ENCODE data around the gene KAZALD1. TPM values are rescaled to one million over a fixed set of nuclear protein-coding genes. Genes with fewer than 3 reads are reported as not detected.

KAZALD1 gene
- total RNA-seq, 1 experiment from 2014 or later = 2.3 TPM

DNA sequence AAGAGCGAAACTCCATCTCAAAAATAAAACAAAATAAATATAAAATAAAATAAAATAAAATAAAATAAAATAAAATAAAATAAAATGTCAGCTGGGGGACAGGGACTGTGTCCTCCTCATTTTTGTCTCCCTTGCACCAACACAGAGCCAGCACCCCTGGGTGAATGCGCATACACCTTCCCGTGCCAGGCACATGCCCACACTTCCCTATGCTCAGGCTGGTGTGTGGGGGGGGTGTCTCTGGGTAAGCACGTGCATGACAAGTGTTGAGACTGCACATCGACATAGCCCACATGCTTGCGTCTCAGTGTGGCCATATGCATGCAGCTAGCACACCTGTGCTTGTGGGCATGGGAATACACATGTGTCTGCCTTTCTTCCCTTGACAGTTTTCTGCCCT is 44.6 kb downstream of the KAZALD1 start:
- in situ Hi-C loops (cut with HindIII; ENCODE audit: low pct_unique_long_range_greater_than_20kb, low sequenced_read_pairs) = no loop called here
- no peak for DNase-seq (ENCODE audit: low read depth, low spot score)

DNA sequence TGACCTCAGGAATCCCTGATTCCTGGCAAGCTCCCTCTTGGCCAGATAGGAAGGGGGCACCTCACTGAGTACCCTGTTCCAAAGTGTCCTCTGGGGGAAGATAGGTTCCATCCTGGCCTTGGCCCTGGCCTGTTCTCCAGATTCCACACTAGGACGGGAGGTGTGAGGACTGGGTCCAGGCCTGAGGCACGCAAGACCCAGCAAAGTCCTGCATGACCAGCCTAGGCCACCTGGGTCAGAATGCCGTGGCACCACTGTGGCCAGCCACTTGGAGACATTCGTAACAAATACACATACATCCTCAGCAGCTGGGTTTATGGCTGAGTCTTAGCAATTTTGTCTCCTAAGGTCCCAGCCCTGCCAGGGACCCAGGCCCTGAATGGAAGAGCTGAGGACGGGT is 46.0 kb downstream of the KAZALD1 start:
- DNase-seq (ENCODE audit: low read depth, low spot score) = no peak
- in situ Hi-C loops (cut with HindIII; ENCODE audit: low pct_unique_long_range_greater_than_20kb, low sequenced_read_pairs) = no loop called here

DNA sequence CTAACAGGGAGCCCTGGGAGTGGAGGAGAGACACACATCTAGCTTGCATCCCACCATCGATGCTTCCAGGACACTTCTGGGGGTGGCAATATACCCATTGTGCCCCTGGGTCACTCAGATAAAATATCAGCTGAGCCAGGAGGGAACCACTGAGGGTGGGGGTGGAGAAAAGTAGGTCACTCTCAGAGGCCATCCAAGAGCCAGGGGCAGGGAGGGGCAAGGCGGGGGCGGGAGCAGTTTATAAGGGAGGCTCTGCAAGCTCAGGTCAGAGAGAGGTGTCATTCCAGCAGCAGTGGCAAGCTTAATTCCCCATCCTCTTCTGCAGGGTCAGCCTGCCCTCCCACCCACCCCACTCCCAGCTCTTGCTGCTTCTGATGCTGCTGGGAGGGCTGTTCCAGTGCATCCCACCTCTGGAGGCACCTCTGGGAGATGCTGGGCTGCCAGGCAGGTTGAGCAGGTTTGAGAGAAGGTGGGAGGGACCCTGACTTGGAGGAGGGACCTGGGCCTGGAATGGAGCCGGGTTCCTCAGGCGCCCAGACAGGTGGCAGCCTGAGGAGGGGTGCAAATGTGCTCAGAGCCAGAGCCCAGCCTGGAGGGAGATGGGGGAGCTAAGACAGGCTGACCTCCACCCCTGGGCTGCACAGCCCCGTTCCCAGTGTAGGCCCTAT is 49.2 kb downstream of the KAZALD1 start:
- in situ Hi-C loops (cut with HindIII; ENCODE audit: low pct_unique_long_range_greater_than_20kb, low sequenced_read_pairs) = no loop called here
- DNase-seq (ENCODE audit: low read depth, low spot score) = no peak

- no peak for DNase-seq (ENCODE audit: low read depth, low spot score)
- in situ Hi-C loops (cut with HindIII; ENCODE audit: low pct_unique_long_range_greater_than_20kb, low sequenced_read_pairs) = no loop called here
Measured at GRCh38 chr10:101111547-101111946, 49.8 kb downstream of the KAZALD1 start.

- in situ Hi-C loops (cut with HindIII; ENCODE audit: low pct_unique_long_range_greater_than_20kb, low sequenced_read_pairs) = no loop called here
- DNase-seq (ENCODE audit: low read depth, low spot score) = no peak
Measured at GRCh38 chr10:101112799-101113594, 51.2 kb downstream of the KAZALD1 start.

GRCh38 chr10:101113890-101114403 is 52.2 kb downstream of the KAZALD1 start:
- in situ Hi-C loops (cut with HindIII; ENCODE audit: low pct_unique_long_range_greater_than_20kb, low sequenced_read_pairs) = no loop called here
- no peak for DNase-seq (ENCODE audit: low read depth, low spot score)

GRCh38 chr10:101114646-101115045 is 52.9 kb downstream of the KAZALD1 start:
- in situ Hi-C loops (cut with HindIII; ENCODE audit: low pct_unique_long_range_greater_than_20kb, low sequenced_read_pairs) = no loop called here
- DNase-seq (ENCODE audit: low read depth, low spot score) = no peak

Other genes with a start within 250 kb of the KAZALD1 start
- gene SLF2, start 149.0 kb upstream of the KAZALD1 start, total RNA-seq (2014; rRNA removed; shearing (Covaris generic)) = 21.8 and 24.4 TPM in 2 replicates
- 1.3 and 4.7 TPM in 2 replicates for gene SEMA4G, start 92.5 kb upstream of the KAZALD1 start, total RNA-seq (2014; rRNA removed; shearing (Covaris generic))
- gene MRPL43, start 74.5 kb upstream of the KAZALD1 start, total RNA-seq (2014; rRNA removed; shearing (Covaris generic)) = 46.3 and 52.9 TPM in 2 replicates
- gene TWNK, start 74.4 kb upstream of the KAZALD1 start, total RNA-seq (2014; rRNA removed; shearing (Covaris generic)) = 14.7 and 14.8 TPM in 2 replicates
- gene LZTS2, start 62.2 kb upstream of the KAZALD1 start, total RNA-seq (2014; rRNA removed; shearing (Covaris generic)) = 37.1 and 41.0 TPM in 2 replicates
- 0.74 and 1.5 TPM in 2 replicates for gene PDZD7, start 30.9 kb upstream of the KAZALD1 start, total RNA-seq (2014; rRNA removed; shearing (Covaris generic))
- gene SFXN3, start 30.8 kb upstream of the KAZALD1 start, total RNA-seq (2014; rRNA removed; shearing (Covaris generic)) = 66.8 and 76.9 TPM in 2 replicates
- gene TLX1, start 69.3 kb downstream of the KAZALD1 start, total RNA-seq (2014; rRNA removed; shearing (Covaris generic)) = not detected in 2 replicates
- gene LBX1, start 167.5 kb downstream of the KAZALD1 start, total RNA-seq (2014; rRNA removed; shearing (Covaris generic)) = not detected in 2 replicates

All from SK-MEL-5 (cell line).